ENCODE measurements around the gene AXIN1. TPM values are rescaled to one million over a fixed set of nuclear protein-coding genes. Genes with fewer than 3 reads are reported as not detected.

AXIN1 gene
- total RNA-seq, 1 experiment from 2014 or later = 50.3 TPM

DNA sequence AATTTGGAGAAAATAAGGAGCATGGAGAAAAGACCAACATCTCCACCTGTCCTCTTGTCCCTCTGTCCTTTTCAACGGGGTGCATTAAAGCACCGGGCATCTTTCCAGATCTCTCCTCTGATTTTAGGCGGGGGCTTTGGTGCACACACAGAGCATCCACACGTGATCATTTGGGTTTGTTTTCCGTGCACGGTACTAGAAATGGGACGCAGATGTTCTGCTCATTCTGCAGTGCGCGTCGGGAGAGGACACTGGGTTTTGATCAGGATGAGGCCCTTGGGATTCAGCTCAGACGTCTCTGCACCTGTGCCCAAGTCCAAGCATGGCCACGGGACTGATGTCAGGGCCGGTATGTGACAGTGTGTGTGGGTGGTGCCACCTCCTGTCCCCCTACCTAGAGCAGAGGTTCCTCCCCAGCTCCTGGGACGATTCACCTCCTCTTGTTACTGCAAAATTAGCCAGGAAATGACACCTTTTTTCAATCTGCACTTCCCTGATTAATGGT is 37.7 kb downstream of the AXIN1 start (continued):
- TF ChIP-seq ZNF317 (CRISPR knock-in tag; IDR thresholded peaks at IDR 0.05; ENCODE audit: borderline replicate concordance, low read depth) (no peak), MYBL2 (CRISPR knock-in tag; IDR thresholded peaks at IDR 0.05) (no peak), NR3C1 (CRISPR knock-in tag; conservative IDR thresholded peaks at IDR 0.05; ENCODE audit: low read depth) (no peak), ZNF232 (CRISPR knock-in tag; IDR thresholded peaks at IDR 0.05) (no peak), SMAD3 (CRISPR knock-in tag; IDR thresholded peaks at IDR 0.05; ENCODE audit: borderline replicate concordance) (no peak), NFYB (CRISPR knock-in tag; conservative IDR thresholded peaks at IDR 0.05; ENCODE audit: low read depth) (no peak), MXD4 (CRISPR knock-in tag; IDR thresholded peaks at IDR 0.05; ENCODE audit: borderline replicate concordance) (no peak), ZNF396 (CRISPR knock-in tag; IDR thresholded peaks at IDR 0.05; ENCODE audit: borderline replicate concordance) (no peak), SMAD4 (CRISPR knock-in tag; IDR thresholded peaks at IDR 0.05) (no peak)
- TF ChIP-seq, protein P1, sequence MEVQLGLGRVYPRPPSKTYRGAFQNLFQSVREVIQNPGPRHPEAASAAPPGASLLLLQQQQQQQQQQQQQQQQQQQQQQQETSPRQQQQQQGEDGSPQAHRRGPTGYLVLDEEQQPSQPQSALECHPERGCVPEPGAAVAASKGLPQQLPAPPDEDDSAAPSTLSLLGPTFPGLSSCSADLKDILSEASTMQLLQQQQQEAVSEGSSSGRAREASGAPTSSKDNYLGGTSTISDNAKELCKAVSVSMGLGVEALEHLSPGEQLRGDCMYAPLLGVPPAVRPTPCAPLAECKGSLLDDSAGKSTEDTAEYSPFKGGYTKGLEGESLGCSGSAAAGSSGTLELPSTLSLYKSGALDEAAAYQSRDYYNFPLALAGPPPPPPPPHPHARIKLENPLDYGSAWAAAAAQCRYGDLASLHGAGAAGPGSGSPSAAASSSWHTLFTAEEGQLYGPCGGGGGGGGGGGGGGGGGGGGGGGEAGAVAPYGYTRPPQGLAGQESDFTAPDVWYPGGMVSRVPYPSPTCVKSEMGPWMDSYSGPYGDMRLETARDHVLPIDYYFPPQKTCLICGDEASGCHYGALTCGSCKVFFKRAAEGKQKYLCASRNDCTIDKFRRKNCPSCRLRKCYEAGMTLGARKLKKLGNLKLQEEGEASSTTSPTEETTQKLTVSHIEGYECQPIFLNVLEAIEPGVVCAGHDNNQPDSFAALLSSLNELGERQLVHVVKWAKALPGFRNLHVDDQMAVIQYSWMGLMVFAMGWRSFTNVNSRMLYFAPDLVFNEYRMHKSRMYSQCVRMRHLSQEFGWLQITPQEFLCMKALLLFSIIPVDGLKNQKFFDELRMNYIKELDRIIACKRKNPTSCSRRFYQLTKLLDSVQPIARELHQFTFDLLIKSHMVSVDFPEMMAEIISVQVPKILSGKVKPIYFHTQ (CRISPR knock-in tag; IDR thresholded peaks at IDR 0.05) = no peak

DNA sequence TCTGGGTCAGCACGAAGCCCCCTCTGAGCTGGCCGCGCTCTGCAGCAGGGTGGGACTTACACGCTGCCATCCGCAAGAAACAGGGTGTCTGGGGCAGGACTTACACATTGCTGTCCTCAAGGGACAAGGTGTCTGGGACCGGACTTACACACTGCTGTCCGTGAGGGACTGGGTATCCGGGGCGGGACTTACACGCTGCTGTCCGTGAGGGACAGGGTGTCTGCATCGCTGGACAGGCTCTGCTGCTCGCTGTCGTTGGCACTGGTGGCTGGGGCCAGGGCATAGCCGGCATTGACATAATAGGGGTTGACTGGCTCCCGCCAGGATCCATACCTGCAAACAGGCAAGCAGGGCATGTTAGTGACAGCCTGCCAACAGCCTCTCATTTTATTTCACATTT is 38.2 kb downstream of the AXIN1 start:
- DNase-seq (ENCODE audit: low spot score) (no peak), ATAC-seq (no peak)
- no peaks in the 10 kb centered on the region for H3K27me3 Mint-ChIP-seq (ENCODE audit: low read depth)
- no peak overlapping the region for H3K27ac Mint-ChIP-seq
- POLR2A ChIA-PET = no interaction called here
- TF ChIP-seq GRHL2 (CRISPR knock-in tag; IDR thresholded peaks at IDR 0.05; ENCODE audit: insufficient replicate concordance, severe bottlenecking) (no peak), JAZF1 (CRISPR knock-in tag; IDR thresholded peaks at IDR 0.05) (no peak)
- no peak overlapping the region for H3K4me3 Mint-ChIP-seq
- H3K4me1 Mint-ChIP-seq = peaks cover 12% of the 10 kb centered on the region
- CTCF ChIA-PET = no interaction called here
- no peaks in the 10 kb centered on the region for H3K9me3 Mint-ChIP-seq
- peaks cover 18% of the 10 kb centered on the region for H3K36me3 Mint-ChIP-seq

DNA sequence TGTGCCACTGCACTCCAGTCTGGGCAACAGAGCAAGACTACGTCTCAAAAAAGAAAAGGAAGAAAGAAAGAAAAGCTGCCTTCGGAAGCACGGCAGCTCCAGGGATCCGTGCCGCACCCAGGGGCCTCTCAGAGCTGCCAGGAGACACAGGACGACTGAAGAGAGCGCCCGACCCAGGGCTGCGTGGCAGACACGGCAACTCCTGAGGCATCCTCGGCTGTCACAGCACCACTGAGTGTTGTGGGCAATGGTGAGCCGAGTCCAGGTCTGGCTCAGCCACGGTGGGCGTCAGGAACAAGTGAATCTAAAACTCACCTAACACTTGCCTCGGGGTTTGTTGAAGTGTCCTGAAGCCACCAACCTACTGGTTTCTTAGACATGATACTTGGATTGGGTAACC is 40.8 kb downstream of the AXIN1 start:
- ChIA-PET CTCF (no interaction called here), POLR2A (no interaction called here)
- no peaks in the 10 kb centered on the region for H3K27me3 Mint-ChIP-seq (ENCODE audit: low read depth)
- DNase-seq (ENCODE audit: low spot score) (no peak), ATAC-seq (no peak)
- no peaks in the 10 kb centered on the region for H3K9me3 Mint-ChIP-seq
- H3K4me1 Mint-ChIP-seq = no peaks in the 10 kb centered on the region
- H3K4me3 Mint-ChIP-seq = no peak overlapping the region
- H3K36me3 Mint-ChIP-seq = peaks cover 22% of the 10 kb centered on the region
- H3K27ac Mint-ChIP-seq = no peak overlapping the region
- TF ChIP-seq RELA (CRISPR knock-in tag; IDR thresholded peaks at IDR 0.05; ENCODE audit: borderline replicate concordance) = no peak
- TF ChIP-seq NFE2L1 (CRISPR knock-in tag; IDR thresholded peaks at IDR 0.05) = no peak
- TF ChIP-seq, protein P2, sequence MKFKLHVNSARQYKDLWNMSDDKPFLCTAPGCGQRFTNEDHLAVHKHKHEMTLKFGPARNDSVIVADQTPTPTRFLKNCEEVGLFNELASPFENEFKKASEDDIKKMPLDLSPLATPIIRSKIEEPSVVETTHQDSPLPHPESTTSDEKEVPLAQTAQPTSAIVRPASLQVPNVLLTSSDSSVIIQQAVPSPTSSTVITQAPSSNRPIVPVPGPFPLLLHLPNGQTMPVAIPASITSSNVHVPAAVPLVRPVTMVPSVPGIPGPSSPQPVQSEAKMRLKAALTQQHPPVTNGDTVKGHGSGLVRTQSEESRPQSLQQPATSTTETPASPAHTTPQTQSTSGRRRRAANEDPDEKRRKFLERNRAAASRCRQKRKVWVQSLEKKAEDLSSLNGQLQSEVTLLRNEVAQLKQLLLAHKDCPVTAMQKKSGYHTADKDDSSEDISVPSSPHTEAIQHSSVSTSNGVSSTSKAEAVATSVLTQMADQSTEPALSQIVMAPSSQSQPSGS (CRISPR knock-in tag; IDR thresholded peaks at IDR 0.05; ENCODE audit: borderline replicate concordance, low read depth) = no peak
- no peak for TF ChIP-seq KAT7 (CRISPR knock-in tag; IDR thresholded peaks at IDR 0.05; ENCODE audit: borderline replicate concordance)
- TF ChIP-seq, protein P3, sequence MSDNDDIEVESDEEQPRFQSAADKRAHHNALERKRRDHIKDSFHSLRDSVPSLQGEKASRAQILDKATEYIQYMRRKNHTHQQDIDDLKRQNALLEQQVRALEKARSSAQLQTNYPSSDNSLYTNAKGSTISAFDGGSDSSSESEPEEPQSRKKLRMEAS (CRISPR knock-in tag; IDR thresholded peaks at IDR 0.05) = no peak
- TF ChIP-seq, protein P4, sequence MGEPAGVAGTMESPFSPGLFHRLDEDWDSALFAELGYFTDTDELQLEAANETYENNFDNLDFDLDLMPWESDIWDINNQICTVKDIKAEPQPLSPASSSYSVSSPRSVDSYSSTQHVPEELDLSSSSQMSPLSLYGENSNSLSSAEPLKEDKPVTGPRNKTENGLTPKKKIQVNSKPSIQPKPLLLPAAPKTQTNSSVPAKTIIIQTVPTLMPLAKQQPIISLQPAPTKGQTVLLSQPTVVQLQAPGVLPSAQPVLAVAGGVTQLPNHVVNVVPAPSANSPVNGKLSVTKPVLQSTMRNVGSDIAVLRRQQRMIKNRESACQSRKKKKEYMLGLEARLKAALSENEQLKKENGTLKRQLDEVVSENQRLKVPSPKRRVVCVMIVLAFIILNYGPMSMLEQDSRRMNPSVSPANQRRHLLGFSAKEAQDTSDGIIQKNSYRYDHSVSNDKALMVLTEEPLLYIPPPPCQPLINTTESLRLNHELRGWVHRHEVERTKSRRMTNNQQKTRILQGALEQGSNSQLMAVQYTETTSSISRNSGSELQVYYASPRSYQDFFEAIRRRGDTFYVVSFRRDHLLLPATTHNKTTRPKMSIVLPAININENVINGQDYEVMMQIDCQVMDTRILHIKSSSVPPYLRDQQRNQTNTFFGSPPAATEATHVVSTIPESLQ (CRISPR knock-in tag; IDR thresholded peaks at IDR 0.05) = no peak
- TF ChIP-seq CBFB (CRISPR knock-in tag; IDR thresholded peaks at IDR 0.05; ENCODE audit: low read depth) = no peak
- TF ChIP-seq, protein P5, sequence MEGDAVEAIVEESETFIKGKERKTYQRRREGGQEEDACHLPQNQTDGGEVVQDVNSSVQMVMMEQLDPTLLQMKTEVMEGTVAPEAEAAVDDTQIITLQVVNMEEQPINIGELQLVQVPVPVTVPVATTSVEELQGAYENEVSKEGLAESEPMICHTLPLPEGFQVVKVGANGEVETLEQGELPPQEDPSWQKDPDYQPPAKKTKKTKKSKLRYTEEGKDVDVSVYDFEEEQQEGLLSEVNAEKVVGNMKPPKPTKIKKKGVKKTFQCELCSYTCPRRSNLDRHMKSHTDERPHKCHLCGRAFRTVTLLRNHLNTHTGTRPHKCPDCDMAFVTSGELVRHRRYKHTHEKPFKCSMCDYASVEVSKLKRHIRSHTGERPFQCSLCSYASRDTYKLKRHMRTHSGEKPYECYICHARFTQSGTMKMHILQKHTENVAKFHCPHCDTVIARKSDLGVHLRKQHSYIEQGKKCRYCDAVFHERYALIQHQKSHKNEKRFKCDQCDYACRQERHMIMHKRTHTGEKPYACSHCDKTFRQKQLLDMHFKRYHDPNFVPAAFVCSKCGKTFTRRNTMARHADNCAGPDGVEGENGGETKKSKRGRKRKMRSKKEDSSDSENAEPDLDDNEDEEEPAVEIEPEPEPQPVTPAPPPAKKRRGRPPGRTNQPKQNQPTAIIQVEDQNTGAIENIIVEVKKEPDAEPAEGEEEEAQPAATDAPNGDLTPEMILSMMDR (IDR thresholded peaks at IDR 0.05) = no peak
- TF ChIP-seq TP53 (CRISPR knock-in tag; IDR thresholded peaks at IDR 0.05) = no peak
- TF ChIP-seq, protein P6, sequence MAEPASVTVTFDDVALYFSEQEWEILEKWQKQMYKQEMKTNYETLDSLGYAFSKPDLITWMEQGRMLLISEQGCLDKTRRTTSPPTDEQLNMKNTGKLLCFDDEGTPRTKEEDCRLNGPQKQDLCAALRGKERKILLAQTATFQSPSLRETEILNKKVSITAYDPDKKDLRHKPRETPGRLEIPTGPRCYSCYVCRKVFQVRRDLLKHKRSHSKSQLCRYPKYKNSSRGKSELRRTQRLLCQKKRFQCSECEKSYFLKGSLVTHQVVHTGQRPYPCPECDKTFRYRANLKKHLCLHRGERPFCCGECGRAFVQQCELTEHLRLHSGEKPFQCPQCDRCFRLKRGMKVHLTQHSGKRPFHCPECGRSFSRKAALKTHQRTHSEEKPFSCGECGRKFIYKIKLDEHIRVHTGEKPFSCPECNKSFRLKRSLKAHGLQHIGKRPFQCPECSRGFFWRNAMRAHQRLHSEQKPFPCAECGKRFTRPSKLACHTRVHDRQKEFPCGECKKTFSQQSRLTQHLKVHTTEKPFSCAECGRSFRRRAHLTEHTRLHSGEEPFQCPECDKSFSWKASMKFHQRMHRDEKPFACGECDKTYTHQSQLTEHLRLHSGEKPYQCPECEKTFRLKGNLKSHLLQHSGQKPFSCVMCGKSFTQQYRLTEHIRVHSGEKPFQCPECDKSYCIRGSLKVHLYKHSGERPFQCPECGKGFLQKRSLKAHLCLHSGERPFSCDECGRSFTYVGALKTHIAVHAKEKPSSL (CRISPR knock-in tag; conservative IDR thresholded peaks at IDR 0.05) = no peak
- TF ChIP-seq TEAD4 (CRISPR knock-in tag; IDR thresholded peaks at IDR 0.05) = no peak
- no peak for TF ChIP-seq PRRX2 (CRISPR knock-in tag; IDR thresholded peaks at IDR 0.05)

Measured in WTC11 (cell line).